H1 (cell line): ENCODE measurements around the gene ANXA9. TPM values are rescaled to one million over a fixed set of nuclear protein-coding genes. Genes with fewer than 3 reads are reported as not detected.

Source experiments
- CTCF ChIA-PET: fragments of 300-600 bp; sonication (Branson Sonifier 250); formaldehyde crosslinking; loops from one replicate; lab custom pipeline; 2021; ENCODE audit not compliant: partially characterized antibody; lab: Charles Lee
- POLR2A ChIA-PET: fragments of 300-600 bp; sonication (Branson Sonifier 250); formaldehyde crosslinking; loops from one replicate; lab custom pipeline; 2021; ENCODE audit warnings: inconsistent platforms; ENCODE audit not compliant: partially characterized antibody; lab: Charles Lee
- DNase-seq, 2 experiments: peaks; one replicate each; pipeline versions ENCODE4 v3.0.0 to v3.0.0-alpha.2; 2010 to 2022; ENCODE audit warnings: low spot score in 2 of 2, low read depth in 1 of 2, mixed read lengths in 1 of 2
- FAIRE-seq: peaks from 2 replicates; lab custom pipeline; 2011; peaks lifted over from hg19 to GRCh38; lab: Jason Lieb, UNC
- H2AFZ ChIP-seq: 2 replicates; pipeline ENCODE4 v1.8.1; 2012; ENCODE audit warnings: low read length, inconsistent platforms
- H2AK5ac ChIP-seq: 2 replicates; pipeline ENCODE4 v1.6.1; 2013; ENCODE audit warnings: low read depth, low read length
- H2BK120ac ChIP-seq: replicated peaks from 2 replicates; pipeline ENCODE3; 2013; ENCODE audit warnings: low read depth, low read length, inconsistent platforms
- H2BK12ac ChIP-seq: 2 replicates; pipeline ENCODE4 v1.6.1; 2013; ENCODE audit warnings: low read depth, low read length
- H2BK15ac ChIP-seq: 2 replicates; pipeline ENCODE4 v1.6.1; 2013; ENCODE audit warnings: low read length
- H2BK20ac ChIP-seq: 2 replicates; pipeline ENCODE4 v1.6.1; 2013; ENCODE audit warnings: low read length
- H2BK5ac ChIP-seq: 2 replicates; pipeline ENCODE4 v1.6.1; 2013; ENCODE audit warnings: low read depth, low read length
- H3K14ac ChIP-seq: 2 replicates; pipeline ENCODE4 v1.6.1; 2013; ENCODE audit warnings: inconsistent platforms; ENCODE audit not compliant: insufficient read length
- H3K18ac ChIP-seq: 2 replicates; pipeline ENCODE4 v1.6.1; 2013; ENCODE audit warnings: low read length; ENCODE audit errors: extremely low read depth
- H3K23ac ChIP-seq: 2 replicates; pipeline ENCODE4 v1.6.1; 2013; ENCODE audit warnings: inconsistent platforms; ENCODE audit not compliant: insufficient read length
- H3K23me2 ChIP-seq: 2 replicates; pipeline ENCODE4 v1.6.1; 2013; ENCODE audit warnings: low read depth, low read length
- H3K27ac ChIP-seq: 2 replicates; pipeline ENCODE4 v1.6.1; 2011; ENCODE audit warnings: low read depth, low read length, inconsistent platforms
- H3K27me3 ChIP-seq, 4 experiments: replicated peaks in 1 of 4; 1 replicate in 1 of 4; 2 replicates in 3 of 4; pipeline versions ENCODE4 v1.6.1 to v1.8.1; 2011 to 2013; ENCODE audit warnings: low read length in 3 of 4, mild to moderate bottlenecking in 3 of 4, inconsistent platforms in 2 of 4, mixed read lengths in 2 of 4, moderate library complexity in 1 of 4; ENCODE audit not compliant: control insufficient read depth in 3 of 4, insufficient read depth in 3 of 4; ENCODE audit errors: extremely low read depth in 1 of 4
- H3K36me3 ChIP-seq, 4 experiments: 2 replicates each; pipeline versions ENCODE4 v1.6.1 to v1.8.1; 2011 to 2013; ENCODE audit warnings: mild to moderate bottlenecking in 4 of 4, low read length in 3 of 4, moderate library complexity in 2 of 4, control low read depth in 1 of 4, inconsistent platforms in 1 of 4; ENCODE audit not compliant: insufficient read depth in 4 of 4, control insufficient read depth in 2 of 4
- H3K4ac ChIP-seq: replicated peaks from 2 replicates; pipeline ENCODE3; 2013; ENCODE audit warnings: low read length, low read depth, mixed read lengths, inconsistent platforms; ENCODE audit not compliant: insufficient read length
- H3K4me1 ChIP-seq, 4 experiments: replicated peaks in 1 of 4; 1 replicate in 1 of 4; 2 replicates in 3 of 4; pipeline versions ENCODE4 v1.6.1 to v1.8.1; 2011 to 2013; ENCODE audit warnings: low read length in 3 of 4, inconsistent platforms in 2 of 4, mixed read lengths in 1 of 4; ENCODE audit not compliant: insufficient read depth in 4 of 4, control insufficient read depth in 3 of 4
- H3K4me2 ChIP-seq, 2 experiments: 2 replicates each; pipeline versions ENCODE4 v1.6.1 to v1.8.1; 2011 to 2013; ENCODE audit warnings: low read depth in 2 of 2, low read length in 2 of 2, control low read depth in 1 of 2, inconsistent platforms in 1 of 2, mild to moderate bottlenecking in 1 of 2; ENCODE audit not compliant: insufficient read depth in 1 of 2
- H3K4me3 ChIP-seq, 4 experiments: fragments of 200-600, 300-600 bp in 1 of 4; sonication (generic), shearing (Covaris generic), sonication (Bioruptor Twin) in 1 of 4; 2 replicates each; pipeline versions ENCODE4 v1.5.1 to v1.8.1; 2011 to 2016; ENCODE audit warnings: low read length in 4 of 4, low read depth in 3 of 4, control low read depth in 2 of 4, inconsistent platforms in 2 of 4, mild to moderate bottlenecking in 2 of 4, mixed read lengths in 1 of 4, moderate library complexity in 1 of 4; ENCODE audit not compliant: insufficient read depth in 2 of 4; ENCODE audit errors: extremely low read depth in 1 of 4
- H3K56ac ChIP-seq: replicated peaks from 2 replicates; pipeline ENCODE3; 2013; ENCODE audit warnings: low read depth, mild to moderate bottlenecking, mixed read lengths, low read length, inconsistent platforms; ENCODE audit not compliant: insufficient read length
- H3K79me1 ChIP-seq: 2 replicates; pipeline ENCODE4 v1.6.1; 2013; ENCODE audit warnings: low read depth, low read length, control low read depth
- H3K79me2 ChIP-seq, 2 experiments: 2 replicates each; pipeline versions ENCODE4 v1.6.1 to v1.8.1; 2012 to 2013; ENCODE audit warnings: low read length in 2 of 2, mild to moderate bottlenecking in 2 of 2, inconsistent platforms in 1 of 2; ENCODE audit not compliant: insufficient read depth in 2 of 2, control insufficient read depth in 1 of 2
- H3K9ac ChIP-seq, 4 experiments: replicated peaks in 1 of 4; 1 replicate in 1 of 4; 2 replicates in 3 of 4; pipeline versions ENCODE4 v1.6.1 to v1.8.1; 2011 to 2013; ENCODE audit warnings: low read depth in 3 of 4, low read length in 3 of 4, control low read depth in 2 of 4, mild to moderate bottlenecking in 2 of 4, moderate library complexity in 2 of 4, inconsistent platforms in 1 of 4; ENCODE audit errors: extremely low read depth in 1 of 4
- H3K9me3 ChIP-seq, 2 experiments: 2 replicates each; pipeline versions ENCODE4 v1.6.1 to v1.8.1; 2012 to 2013; ENCODE audit warnings: mild to moderate bottlenecking in 2 of 2, moderate library complexity in 2 of 2, control low read depth in 1 of 2, inconsistent platforms in 1 of 2, low read depth in 1 of 2, low read length in 1 of 2, mixed read lengths in 1 of 2; ENCODE audit not compliant: insufficient read depth in 2 of 2
- H4K20me1 ChIP-seq, 2 experiments: replicated peaks in 1 of 2; 2 replicates each; pipeline versions ENCODE3 to v1.8.1; 2011 to 2013; ENCODE audit warnings: inconsistent platforms in 2 of 2, low read length in 2 of 2, mild to moderate bottlenecking in 1 of 2; ENCODE audit not compliant: insufficient read depth in 2 of 2, control insufficient read depth in 1 of 2
- H4K5ac ChIP-seq: 2 replicates; pipeline ENCODE4 v1.6.1; 2013; ENCODE audit warnings: low read length, low read depth, mixed read lengths, inconsistent platforms; ENCODE audit not compliant: insufficient read length
- H4K8ac ChIP-seq: 2 replicates; pipeline ENCODE4 v1.8.0; 2013; ENCODE audit warnings: mild to moderate bottlenecking, moderate library complexity, low read length, inconsistent platforms; ENCODE audit not compliant: insufficient read depth; ENCODE audit errors: extremely low read depth
- H4K91ac ChIP-seq: replicated peaks from 2 replicates; pipeline ENCODE3; 2013; ENCODE audit warnings: low read length, mixed read lengths, inconsistent platforms; ENCODE audit not compliant: insufficient read length
- POLR2A ChIP-seq, 2 experiments: IDR thresholded peaks; 1 replicate in 1 of 2; 2 replicates in 1 of 2; pipeline ENCODE4 v1.6.1; 2011; ENCODE audit warnings: low read depth in 2 of 2, low read length in 2 of 2, mild to moderate bottlenecking in 2 of 2; ENCODE audit errors: control extremely low read depth in 1 of 2
- SAP30 ChIP-seq: fragments of 300-600 bp; sonication (generic); IDR thresholded peaks from 2 replicates; pipeline ENCODE4 v1.7.1; 2012; ENCODE audit warnings: low read length, moderate library complexity, mild to moderate bottlenecking, inconsistent platforms; ENCODE audit not compliant: insufficient read depth, insufficient replicate concordance
- WGBS, 2 experiments: shearing (Covaris generic) in 1 of 2; methylation state at CpG; one replicate each; pipeline versions ENCODE4 v1.1.6 to v1.1.7; 2013 to 2015; ENCODE audit warnings: low lambda C conversion rate in 2 of 2, mixed read lengths in 2 of 2, inconsistent platforms in 1 of 2, low coverage in 1 of 2, missing lambda C conversion rate in 1 of 2; ENCODE audit not compliant: insufficient replicate concordance in 2 of 2, insufficient coverage in 1 of 2, insufficient read length in 1 of 2; ENCODE audit errors: extremely low coverage in 1 of 2, missing lambda C conversion rate in 1 of 2; 5-methylcytosine and 5-hydroxymethylcytosine counted together
- polyA plus RNA-seq, 7 experiments: library from polyadenylated mRNA; depleted of rRNA in 3 of 7; stranded (reverse) in 5 of 7; unstranded in 2 of 7; fragments of >200 nt in 5 of 7; fragments of 200-250 nt in 2 of 7; gene quantifications; 1 replicate in 5 of 7; 2 replicates in 1 of 7; 4 replicates in 1 of 7; pipeline versions ENCODE4 v1.2.1 to v1.2.3, GENCODE V29; 2011 to 2013; ENCODE audit warnings: missing spikeins in 2 of 7, mixed read lengths in 2 of 7
- total RNA-seq: library from RNA; stranded (reverse); fragmentation: NEBNext Ultra II Directional; extraction: Animal tissue kit (Norgen Biotek cat#: 25700); gene quantifications from 2 replicates; pipeline ENCODE4 v1.2.1, GENCODE V29; 2021

The ANXA9 gene
- total and polyA plus RNA-seq, 2 of the 8 experiments (the other 6 are each of a cell fraction or from before 2014, with no cell fraction given): 1.8 to 3.5 TPM

DNA sequence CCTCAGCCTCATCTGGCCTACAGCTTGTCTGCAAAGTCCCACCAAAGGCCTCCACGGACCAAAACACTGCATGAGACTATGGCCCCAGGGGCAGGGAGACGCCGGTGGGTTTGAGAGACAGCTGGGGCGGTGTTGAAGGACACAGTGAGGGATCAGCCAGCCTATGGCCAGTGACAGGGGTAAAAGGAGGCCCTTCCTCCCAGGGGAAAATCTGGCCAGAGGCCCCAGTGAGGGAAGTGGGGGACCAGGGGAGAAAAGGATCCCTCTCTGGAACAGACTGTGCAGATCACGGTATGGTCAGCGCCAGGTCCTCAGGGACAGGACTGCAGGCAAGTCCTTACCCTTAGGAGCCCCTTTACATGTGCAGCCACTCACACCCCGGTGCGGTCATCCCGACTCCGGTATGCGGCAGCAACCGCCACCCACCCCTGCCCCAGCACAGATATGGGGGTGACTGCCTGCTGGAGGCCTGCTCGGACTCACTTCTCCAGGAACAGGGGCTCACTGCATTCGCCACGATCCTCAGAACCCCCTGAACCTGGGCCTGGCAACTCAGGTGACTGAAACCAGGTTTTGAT is 8.7 kb upstream of the ANXA9 start:
- H4K20me1 ChIP-seq: peaks cover 15 to 23% of the 10 kb centered on the region in 2 experiments
- peak in 1 of 2 experiments; percentile 60; a peak in 1 of 3 replicates for TF ChIP-seq POLR2A (IDR thresholded peaks at IDR 0.05; ENCODE audit: control extremely low read depth in 1 of 2, low read depth in 2 of 2, low read length in 2 of 2)
- no peak for TF ChIP-seq SAP30

More for the DNA sequence above, 8.7 kb upstream of the ANXA9 start:
- FAIRE-seq (no peak), DNase-seq (peak in 1 of 2 experiments; percentile 59)
- Histone ChIP-seq H3K23me2 (peaks cover 12% of the 10 kb centered on the region; the same call in 1 of the 2 replicates), H3K79me2 (peaks cover 21 to 61% of the 10 kb centered on the region in 2 experiments), H3K9ac (peak overlapping the region; percentile 52 to 80 (median 68); a peak in 6 of 7 replicates), H3K14ac (no peak overlapping the region), H3K4me2 (peak overlapping the region; percentile 83 to 93), H3K27me3 (no peaks in the 10 kb centered on the region), H3K27ac (peak overlapping the region; percentile 43; the same call in 1 of the 2 replicates), H3K9me3 (no peaks in the 10 kb centered on the region), H2BK5ac (peak overlapping the region; percentile 71; the same call in 1 of the 2 replicates), H3K4me3 (peak overlapping the region; percentile 74 to 91 (median 80)), H4K5ac (peak overlapping the region; percentile 16), H3K79me1 (peaks cover 17% of the 10 kb centered on the region), H2BK12ac (0 out of 2 replicates have a peak overlapping the region, but pooled peaks have one; percentile 18), H3K23ac (no peak overlapping the region), H3K18ac (peak overlapping the region; percentile 4; the same call in 1 of the 2 replicates), H4K8ac (peak overlapping the region; percentile 15; the same call in 1 of the 2 replicates), H2BK15ac (no peak overlapping the region), H3K4ac (no peak overlapping the region), H2AK5ac (no peak overlapping the region), H3K4me1 (peaks cover 20 to 43% (median 34%) of the 10 kb centered on the region in 4 experiments), H2BK120ac (no peak overlapping the region), H2BK20ac (0 out of 2 replicates have a peak overlapping the region, but pooled peaks have one; percentile 72), H3K36me3 (peaks cover 5 to 8% (median 8%) of the 10 kb centered on the region in 4 experiments; a peak in 6 of 8 replicates), H2AFZ (no peak overlapping the region), H4K91ac (peak overlapping the region; percentile 51), H3K56ac (no peak overlapping the region)
- ChIA-PET POLR2A (interaction anchor here (0.6 to 10.5 kb wide), 14 partner anchors 7 to 417 kb away, joined by 3 to 133 read pairs (median 6); partner anchors contain the start of genes ANXA9, ENSA, MCL1 and MINDY1), CTCF (interaction anchor here (0.9 to 1.4 kb wide), 5 partner anchors 15 to 51 kb away, joined by 3 to 8 read pairs (median 4); no protein-coding TSS in a partner anchor)
- 51% methylated on average over 15 of the region's 15 CpGs; no CpG with 5 or more reads in 1 of the 2 experiments for WGBS, 2 experiments
